DMS 273 (cell line): ENCODE results near the gene CHCHD5.

Experiments used
- DNase-seq: peaks from one replicate; lab custom pipeline; 2025; ENCODE audit not compliant: unreplicated experiment; lab: John Stamatoyannopoulos, UW

The CHCHD5 gene

GRCh38 chr2:112623913-112624777, 39.7 kb downstream of the CHCHD5 start:
- DNase-seq, result no peak

GRCh38 chr2:112625474-112626114, 41.2 kb downstream of the CHCHD5 start:
- DNase-seq, result no peak

GRCh38 chr2:112626604-112627059, 42.2 kb downstream of the CHCHD5 start:
- peak; percentile 96 for DNase-seq

- no peak for DNase-seq
Measured at GRCh38 chr2:112627060-112628040, 42.9 kb downstream of the CHCHD5 start.

GRCh38 chr2:112629224-112629623, 44.8 kb downstream of the CHCHD5 start:
- DNase-seq, result no peak

GRCh38 chr2:112629823-112630222, 45.4 kb downstream of the CHCHD5 start:
- no peak for DNase-seq

GRCh38 chr2:112630268-112630667, 45.9 kb downstream of the CHCHD5 start:
- DNase-seq, result peak; percentile 20

- DNase-seq, result no peak
Measured at GRCh38 chr2:112633708-112634107, 49.3 kb downstream of the CHCHD5 start.

- no peak for DNase-seq
Measured at GRCh38 chr2:112634153-112634873, 49.9 kb downstream of the CHCHD5 start.

- DNase-seq, result no peak
Measured at GRCh38 chr2:112634874-112635157, 50.4 kb downstream of the CHCHD5 start.

- DNase-seq, result no peak
Measured at GRCh38 chr2:112636605-112637288, 52.3 kb downstream of the CHCHD5 start.

- no peak for DNase-seq
Measured at GRCh38 chr2:112637289-112637660, 52.9 kb downstream of the CHCHD5 start.
